HEK293T (cell line): ENCODE data around the gene DSG2.

Experiments
- CTCF ChIA-PET: fragments of 350-600 bp; formaldehyde crosslinking; extraction: SDS; loops from one replicate; lab custom pipeline; 2021; ENCODE audit warnings: antibody characterized with exemption, inconsistent platforms; lab: Yijun Ruan, JAX
- POLR2A ChIA-PET: fragments of 350-600 bp; formaldehyde crosslinking; extraction: SDS; loops from one replicate; lab custom pipeline; 2020; ENCODE audit warnings: antibody characterized with exemption, inconsistent platforms; lab: Yijun Ruan, JAX
- DNase-seq: peaks from one replicate; pipeline ENCODE4 v3.0.0; 2012; ENCODE audit warnings: mixed read lengths; ENCODE audit errors: extremely low spot score
- ARNT ChIP-seq: fragments of 450-650 bp; IDR thresholded peaks from 2 replicates; pipeline ENCODE4 v1.6.1; 2017; ENCODE audit warnings: mild to moderate bottlenecking
- BHLHE40 ChIP-seq: fragments of 450-650 bp; IDR thresholded peaks from 2 replicates; pipeline ENCODE4 v1.6.1; 2016; ENCODE audit warnings: mild to moderate bottlenecking, moderate library complexity, borderline replicate concordance
- CTBP1 ChIP-seq: fragments of 450-650 bp; IDR thresholded peaks from 2 replicates; pipeline ENCODE4 v1.6.1; 2016; ENCODE audit warnings: borderline replicate concordance
- ELF4 ChIP-seq: fragments of 450-650 bp; IDR thresholded peaks from 2 replicates; pipeline ENCODE4 v1.6.1; 2017; ENCODE audit warnings: antibody characterized with exemption
- FOXA1 ChIP-seq: fragments of 450-650 bp; IDR thresholded peaks from 2 replicates; pipeline ENCODE4 v1.6.1; 2016; ENCODE audit warnings: mild to moderate bottlenecking
- FOXK2 ChIP-seq: fragments of 450-650 bp; IDR thresholded peaks from 2 replicates; pipeline ENCODE4 v1.6.1; 2016; ENCODE audit warnings: mild to moderate bottlenecking
- FOXM1 ChIP-seq: fragments of 450-650 bp; IDR thresholded peaks from 2 replicates; pipeline ENCODE4 v1.6.1; 2017; ENCODE audit warnings: mild to moderate bottlenecking, borderline replicate concordance
- HDGF ChIP-seq: fragments of 450-650 bp; IDR thresholded peaks from 2 replicates; pipeline ENCODE4 v1.6.1; 2017; ENCODE audit warnings: antibody characterized with exemption, borderline replicate concordance
- L3MBTL2 ChIP-seq: fragments of 450-650 bp; conservative IDR thresholded peaks from 2 replicates; pipeline ENCODE4 v1.6.1; 2016; ENCODE audit warnings: mild to moderate bottlenecking
- LEF1 ChIP-seq: fragments of 450-650 bp; IDR thresholded peaks from 2 replicates; pipeline ENCODE4 v1.6.1; 2017; ENCODE audit warnings: mild to moderate bottlenecking, borderline replicate concordance
- NFRKB ChIP-seq: fragments of 450-650 bp; IDR thresholded peaks from 2 replicates; pipeline ENCODE4 v1.6.1; 2016; ENCODE audit warnings: mild to moderate bottlenecking, moderate library complexity
- SP1 ChIP-seq: fragments of 450-650 bp; IDR thresholded peaks from 2 replicates; pipeline ENCODE4 v1.6.1; 2017
- SUZ12 ChIP-seq: fragments of 450-650 bp; IDR thresholded peaks from 2 replicates; pipeline ENCODE4 v1.6.1; 2016; ENCODE audit warnings: mild to moderate bottlenecking
- TARDBP ChIP-seq: fragments of 450-650 bp; IDR thresholded peaks from 2 replicates; pipeline ENCODE4 v1.6.1; 2016
- ZNF384 ChIP-seq: fragments of 450-650 bp; IDR thresholded peaks from 2 replicates; pipeline ENCODE4 v1.6.1; 2016
- TF ChIP-seq, protein P1 (sequence below): fragments of 450-650 bp; IDR thresholded peaks from 2 replicates; pipeline ENCODE4 v1.6.1; 2016

The DSG2 gene

DNA sequence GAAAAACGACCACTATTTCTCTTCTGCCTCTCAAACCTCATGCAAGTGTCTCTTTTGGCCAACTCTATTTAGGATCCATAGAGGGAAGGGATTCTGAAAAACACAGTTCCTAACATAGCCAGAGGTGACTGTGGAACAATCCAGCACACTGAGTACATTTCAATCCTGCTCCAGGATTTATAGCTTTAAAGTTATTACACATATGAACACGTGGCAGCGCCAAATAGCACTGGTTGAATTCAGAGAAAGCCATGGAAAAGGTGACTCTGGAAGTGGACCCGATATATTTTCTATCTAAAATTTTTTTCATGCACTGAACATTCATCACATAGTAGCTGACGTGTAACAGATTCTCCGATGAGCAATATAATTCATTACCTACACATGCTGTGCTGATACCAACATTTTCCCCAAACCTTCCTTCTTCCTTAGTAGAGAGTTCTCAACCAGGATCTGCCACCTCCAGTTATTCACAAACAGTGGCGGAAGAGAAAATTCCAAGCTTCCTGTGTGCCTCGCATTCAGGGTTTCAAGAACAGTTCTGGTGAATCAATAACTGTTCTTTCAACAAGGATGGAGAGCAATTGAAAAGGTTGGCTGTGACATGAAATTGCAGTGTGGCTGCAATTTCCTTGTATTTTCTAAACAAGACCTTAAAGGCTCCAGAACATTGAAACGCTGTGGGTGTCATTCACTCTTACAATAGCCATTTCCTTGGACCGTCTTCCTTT is 68.0 kb downstream of the DSG2 start:
- CTCF ChIA-PET: interaction anchor here (1.2 kb wide), 1 partner anchor 157 kb away, joined by 3 read pairs; no protein-coding TSS in a partner anchor
- POLR2A ChIA-PET: no interaction called here

GRCh38 chr18:31566576-31567306 is 68.8 kb downstream of the DSG2 start:
- DNase-seq: no peak
- TF ChIP-seq SUZ12 (no peak), BHLHE40 (no peak), ELF4 (no peak), TARDBP (no peak), HDGF (no peak), CTBP1 (no peak), SP1 (no peak), FOXM1 (no peak), ARNT (no peak), ZNF384 (no peak), NFRKB (no peak), FOXK2 (no peak), L3MBTL2 (no peak)
- TF ChIP-seq, protein P1, sequence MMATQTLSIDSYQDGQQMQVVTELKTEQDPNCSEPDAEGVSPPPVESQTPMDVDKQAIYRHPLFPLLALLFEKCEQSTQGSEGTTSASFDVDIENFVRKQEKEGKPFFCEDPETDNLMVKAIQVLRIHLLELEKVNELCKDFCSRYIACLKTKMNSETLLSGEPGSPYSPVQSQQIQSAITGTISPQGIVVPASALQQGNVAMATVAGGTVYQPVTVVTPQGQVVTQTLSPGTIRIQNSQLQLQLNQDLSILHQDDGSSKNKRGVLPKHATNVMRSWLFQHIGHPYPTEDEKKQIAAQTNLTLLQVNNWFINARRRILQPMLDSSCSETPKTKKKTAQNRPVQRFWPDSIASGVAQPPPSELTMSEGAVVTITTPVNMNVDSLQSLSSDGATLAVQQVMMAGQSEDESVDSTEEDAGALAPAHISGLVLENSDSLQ: no peak
- ChIA-PET POLR2A (no interaction called here), CTCF (interaction anchor here (1.2 kb wide), 1 partner anchor 156 kb away, joined by 3 read pairs; no protein-coding TSS in a partner anchor)

More for the DNA sequence above, 68.0 kb downstream of the DSG2 start:
- DNase-seq: no peak
- TF ChIP-seq HDGF: no peak
- TF ChIP-seq FOXA1: no peak
- TF ChIP-seq ARNT: no peak
- TF ChIP-seq LEF1: no peak
- no peak for TF ChIP-seq ZNF384
- no peak for TF ChIP-seq SUZ12
- TF ChIP-seq TARDBP: no peak
- TF ChIP-seq ELF4: no peak
- TF ChIP-seq, protein P1: no peak
- TF ChIP-seq FOXK2: no peak
- TF ChIP-seq CTBP1: no peak
- TF ChIP-seq L3MBTL2: no peak
- TF ChIP-seq SP1: no peak
- TF ChIP-seq BHLHE40: no peak
- TF ChIP-seq NFRKB: no peak
- TF ChIP-seq FOXM1: no peak

DNA sequence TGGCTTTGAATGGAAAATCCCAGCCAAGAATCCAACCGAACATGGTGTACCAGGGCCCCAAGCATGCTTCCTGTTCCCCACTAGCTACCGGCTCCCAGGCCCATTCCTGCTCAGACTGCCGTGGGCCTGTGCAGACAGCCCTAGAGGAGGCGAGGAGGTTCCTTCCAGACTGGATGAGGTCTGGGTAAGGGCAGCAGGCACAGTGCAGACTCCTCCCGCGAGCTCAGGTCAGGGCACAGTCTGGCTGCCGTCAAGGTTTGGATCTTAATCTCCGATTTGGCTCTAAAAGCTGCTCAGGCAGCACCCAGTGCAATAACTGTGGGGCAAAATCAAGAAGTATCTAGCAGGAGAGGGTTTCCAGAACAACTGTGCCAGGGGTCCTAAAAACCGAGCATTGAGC is 74.4 kb downstream of the DSG2 start:
- CTCF ChIA-PET: no interaction called here
- POLR2A ChIA-PET: no interaction called here
- DNase-seq: no peak
- no peak for TF ChIP-seq L3MBTL2
- no peak for TF ChIP-seq FOXA1
- no peak for TF ChIP-seq SP1
- no peak for TF ChIP-seq LEF1
- TF ChIP-seq, protein P1: no peak
- TF ChIP-seq BHLHE40: no peak
- TF ChIP-seq ZNF384: no peak
- TF ChIP-seq ELF4: no peak
- no peak for TF ChIP-seq NFRKB
- TF ChIP-seq SUZ12: no peak
- no peak for TF ChIP-seq ARNT
- TF ChIP-seq TARDBP: no peak

GRCh38 chr18:31573051-31573450 is 75.1 kb downstream of the DSG2 start:
- POLR2A ChIA-PET: no interaction called here
- TF ChIP-seq FOXK2 (no peak), L3MBTL2 (no peak), SUZ12 (no peak), NFRKB (no peak), TARDBP (no peak)
- TF ChIP-seq, protein P1: no peak
- CTCF ChIA-PET: interaction anchor here (2.2 kb wide), 1 partner anchor 10 kb away, joined by 10 read pairs; no protein-coding TSS in a partner anchor
- no peak for DNase-seq

GRCh38 chr18:31574359-31574758 is 76.4 kb downstream of the DSG2 start:
- no peak for DNase-seq
- no peak for TF ChIP-seq L3MBTL2
- TF ChIP-seq LEF1: no peak
- no peak for TF ChIP-seq CTBP1
- TF ChIP-seq ZNF384: no peak
- no peak for TF ChIP-seq TARDBP
- no peak for TF ChIP-seq ARNT
- no peak for TF ChIP-seq NFRKB
- no peak for TF ChIP-seq SUZ12
- TF ChIP-seq FOXM1: no peak
- no peak for TF ChIP-seq HDGF
- no peak for TF ChIP-seq FOXA1
- no peak for TF ChIP-seq BHLHE40
- no peak for TF ChIP-seq ELF4
- TF ChIP-seq, protein P1: no peak
- no peak for TF ChIP-seq FOXK2
- TF ChIP-seq SP1: no peak
- ChIA-PET POLR2A (no interaction called here), CTCF (interaction anchor here (0.6 to 2.2 kb wide), 3 partner anchors 11 to 1198 kb away, joined by 3 to 10 read pairs (median 3); no protein-coding TSS in a partner anchor)
